Ishikawa (cell line): ENCODE data around the gene IFNGR1.

Experiments used
- CEBPB ChIP-seq: IDR thresholded peaks from 2 replicates; pipeline ENCODE4 v1.6.1; 2012
- CREB1 ChIP-seq: IDR thresholded peaks from 2 replicates; pipeline ENCODE4 v1.6.1; 2012; ENCODE audit warnings: low read depth
- EGR1 ChIP-seq: IDR thresholded peaks from 2 replicates; pipeline ENCODE4 v1.6.1; 2012
- EP300 ChIP-seq: IDR thresholded peaks from 2 replicates; pipeline ENCODE4 v1.6.1; 2012; ENCODE audit warnings: borderline replicate concordance
- FOXM1 ChIP-seq: IDR thresholded peaks from 2 replicates; pipeline ENCODE4 v1.6.1; 2012; ENCODE audit warnings: low read depth, borderline replicate concordance
- NFIC ChIP-seq: IDR thresholded peaks from 2 replicates; pipeline ENCODE4 v1.6.1; 2012
- RAD21 ChIP-seq: IDR thresholded peaks from 2 replicates; pipeline ENCODE4 v1.6.1; 2012; ENCODE audit warnings: low read depth
- TAF1 ChIP-seq: IDR thresholded peaks from 2 replicates; pipeline ENCODE4 v1.6.1; 2012; ENCODE audit warnings: low read depth, mild to moderate bottlenecking
- TCF12 ChIP-seq: IDR thresholded peaks from 2 replicates; pipeline ENCODE4 v1.6.1; 2012; ENCODE audit warnings: low read depth
- TEAD4 ChIP-seq: IDR thresholded peaks from 2 replicates; pipeline ENCODE4 v1.6.1; 2012
- YY1 ChIP-seq: IDR thresholded peaks from 2 replicates; pipeline ENCODE4 v1.6.1; 2012; ENCODE audit warnings: low read depth
- ZBTB7A ChIP-seq: IDR thresholded peaks from 2 replicates; pipeline ENCODE4 v1.6.1; 2012; ENCODE audit warnings: low read depth
- TF ChIP-seq, protein P1 (sequence below): IDR thresholded peaks from 2 replicates; pipeline ENCODE4 v1.6.1; 2012; ENCODE audit warnings: low read depth, mild to moderate bottlenecking
- TF ChIP-seq, protein P2 (sequence below): IDR thresholded peaks from 2 replicates; pipeline ENCODE4 v1.6.1; 2012
- TF ChIP-seq, protein P3 (sequence below): IDR thresholded peaks from 2 replicates; pipeline ENCODE4 v1.6.1; 2012

The IFNGR1 gene

DNA sequence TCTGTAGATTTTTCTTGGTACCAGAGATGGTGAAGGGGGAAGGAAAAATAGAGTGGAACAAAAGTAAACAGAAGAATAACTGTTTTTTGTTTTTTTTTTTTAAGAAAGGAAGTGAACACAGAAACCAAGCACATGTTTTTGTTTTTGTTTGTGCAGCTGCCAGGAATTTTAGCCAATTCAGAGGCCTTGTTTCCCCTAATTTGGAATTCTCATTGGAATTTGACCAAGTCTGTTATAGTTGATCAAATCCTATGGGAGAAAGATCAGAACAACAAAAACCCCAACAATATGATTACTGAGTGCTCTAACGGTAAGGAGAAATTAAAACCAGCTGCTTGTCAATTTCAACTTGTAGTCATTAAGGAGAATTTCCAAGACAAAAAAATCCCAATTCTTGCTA, 27.5 kb downstream of the IFNGR1 start:
- TF ChIP-seq, protein P1, sequence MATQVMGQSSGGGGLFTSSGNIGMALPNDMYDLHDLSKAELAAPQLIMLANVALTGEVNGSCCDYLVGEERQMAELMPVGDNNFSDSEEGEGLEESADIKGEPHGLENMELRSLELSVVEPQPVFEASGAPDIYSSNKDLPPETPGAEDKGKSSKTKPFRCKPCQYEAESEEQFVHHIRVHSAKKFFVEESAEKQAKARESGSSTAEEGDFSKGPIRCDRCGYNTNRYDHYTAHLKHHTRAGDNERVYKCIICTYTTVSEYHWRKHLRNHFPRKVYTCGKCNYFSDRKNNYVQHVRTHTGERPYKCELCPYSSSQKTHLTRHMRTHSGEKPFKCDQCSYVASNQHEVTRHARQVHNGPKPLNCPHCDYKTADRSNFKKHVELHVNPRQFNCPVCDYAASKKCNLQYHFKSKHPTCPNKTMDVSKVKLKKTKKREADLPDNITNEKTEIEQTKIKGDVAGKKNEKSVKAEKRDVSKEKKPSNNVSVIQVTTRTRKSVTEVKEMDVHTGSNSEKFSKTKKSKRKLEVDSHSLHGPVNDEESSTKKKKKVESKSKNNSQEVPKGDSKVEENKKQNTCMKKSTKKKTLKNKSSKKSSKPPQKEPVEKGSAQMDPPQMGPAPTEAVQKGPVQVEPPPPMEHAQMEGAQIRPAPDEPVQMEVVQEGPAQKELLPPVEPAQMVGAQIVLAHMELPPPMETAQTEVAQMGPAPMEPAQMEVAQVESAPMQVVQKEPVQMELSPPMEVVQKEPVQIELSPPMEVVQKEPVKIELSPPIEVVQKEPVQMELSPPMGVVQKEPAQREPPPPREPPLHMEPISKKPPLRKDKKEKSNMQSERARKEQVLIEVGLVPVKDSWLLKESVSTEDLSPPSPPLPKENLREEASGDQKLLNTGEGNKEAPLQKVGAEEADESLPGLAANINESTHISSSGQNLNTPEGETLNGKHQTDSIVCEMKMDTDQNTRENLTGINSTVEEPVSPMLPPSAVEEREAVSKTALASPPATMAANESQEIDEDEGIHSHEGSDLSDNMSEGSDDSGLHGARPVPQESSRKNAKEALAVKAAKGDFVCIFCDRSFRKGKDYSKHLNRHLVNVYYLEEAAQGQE: no peak
- TF ChIP-seq NFIC: no peak
- TF ChIP-seq, protein P2, sequence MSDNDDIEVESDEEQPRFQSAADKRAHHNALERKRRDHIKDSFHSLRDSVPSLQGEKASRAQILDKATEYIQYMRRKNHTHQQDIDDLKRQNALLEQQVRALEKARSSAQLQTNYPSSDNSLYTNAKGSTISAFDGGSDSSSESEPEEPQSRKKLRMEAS: no peak
- no peak for TF ChIP-seq FOXM1
- no peak for TF ChIP-seq CREB1
- no peak for TF ChIP-seq ZBTB7A
- TF ChIP-seq TCF12: no peak
- TF ChIP-seq TEAD4: no peak
- TF ChIP-seq TAF1: no peak
- no peak for TF ChIP-seq CEBPB
- TF ChIP-seq, protein P3, sequence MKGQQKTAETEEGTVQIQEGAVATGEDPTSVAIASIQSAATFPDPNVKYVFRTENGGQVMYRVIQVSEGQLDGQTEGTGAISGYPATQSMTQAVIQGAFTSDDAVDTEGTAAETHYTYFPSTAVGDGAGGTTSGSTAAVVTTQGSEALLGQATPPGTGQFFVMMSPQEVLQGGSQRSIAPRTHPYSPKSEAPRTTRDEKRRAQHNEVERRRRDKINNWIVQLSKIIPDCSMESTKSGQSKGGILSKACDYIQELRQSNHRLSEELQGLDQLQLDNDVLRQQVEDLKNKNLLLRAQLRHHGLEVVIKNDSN: no peak
- TF ChIP-seq YY1: no peak
- TF ChIP-seq EP300: no peak
- no peak for TF ChIP-seq EGR1

DNA sequence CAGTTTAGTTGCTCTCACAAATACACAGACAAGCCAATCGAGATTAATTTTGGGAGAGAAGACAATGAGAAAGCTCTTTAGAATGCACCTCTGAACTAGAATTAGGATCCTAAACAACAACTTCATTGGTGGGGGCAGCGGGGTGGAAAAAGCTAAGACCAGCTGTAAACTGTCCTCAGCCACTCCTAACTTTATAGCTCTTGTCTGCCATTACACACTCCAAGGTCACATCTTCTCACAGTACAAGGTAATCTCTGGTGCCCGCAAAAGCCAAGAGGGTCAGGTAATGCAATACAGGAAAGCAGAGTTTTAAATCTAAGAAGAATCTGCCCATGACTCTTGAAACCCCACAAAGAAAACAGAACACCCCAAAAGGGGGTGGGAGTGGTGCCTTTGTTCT, 27.9 kb downstream of the IFNGR1 start:
- TF ChIP-seq, protein P3: no peak
- TF ChIP-seq TEAD4 (no peak), EP300 (no peak), CREB1 (no peak), ZBTB7A (no peak), TAF1 (no peak), CEBPB (no peak), YY1 (no peak), TCF12 (no peak), FOXM1 (no peak)
- TF ChIP-seq, protein P2: no peak
- TF ChIP-seq, protein P1: no peak

DNA sequence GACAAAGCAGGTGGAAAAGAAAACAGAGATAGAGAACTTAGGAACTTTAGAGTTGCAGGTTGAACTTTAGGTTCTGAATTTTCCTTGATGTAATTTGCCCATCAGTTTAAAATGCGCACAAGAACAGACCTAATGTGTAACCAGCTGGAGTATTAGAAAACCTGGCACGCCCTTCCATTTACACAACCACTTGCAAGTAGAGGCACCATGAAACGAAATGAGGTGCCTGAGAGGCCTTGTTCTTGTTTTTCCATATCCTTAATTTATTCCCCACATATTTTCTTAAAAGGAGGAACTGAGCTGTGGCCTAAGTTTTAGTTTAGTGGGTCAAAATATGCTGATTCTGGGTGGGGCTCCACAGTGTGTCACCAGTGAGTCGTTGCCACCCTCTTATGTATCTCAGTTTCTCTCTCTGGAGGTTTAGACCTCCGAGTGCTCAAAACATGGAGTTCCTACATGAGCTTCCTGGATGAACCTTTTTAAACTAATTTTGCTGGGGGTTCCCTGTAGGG, 28.5 kb downstream of the IFNGR1 start:
- TF ChIP-seq, protein P1: no peak
- TF ChIP-seq FOXM1: no peak
- no peak for TF ChIP-seq NFIC
- TF ChIP-seq, protein P2: no peak
- TF ChIP-seq CREB1: no peak
- no peak for TF ChIP-seq TCF12
- TF ChIP-seq YY1: no peak
- no peak for TF ChIP-seq TEAD4
- TF ChIP-seq ZBTB7A: no peak
- TF ChIP-seq RAD21: no peak
- no peak for TF ChIP-seq CEBPB
- TF ChIP-seq, protein P3: no peak
- TF ChIP-seq EP300: no peak
- no peak for TF ChIP-seq TAF1
- no peak for TF ChIP-seq EGR1

DNA sequence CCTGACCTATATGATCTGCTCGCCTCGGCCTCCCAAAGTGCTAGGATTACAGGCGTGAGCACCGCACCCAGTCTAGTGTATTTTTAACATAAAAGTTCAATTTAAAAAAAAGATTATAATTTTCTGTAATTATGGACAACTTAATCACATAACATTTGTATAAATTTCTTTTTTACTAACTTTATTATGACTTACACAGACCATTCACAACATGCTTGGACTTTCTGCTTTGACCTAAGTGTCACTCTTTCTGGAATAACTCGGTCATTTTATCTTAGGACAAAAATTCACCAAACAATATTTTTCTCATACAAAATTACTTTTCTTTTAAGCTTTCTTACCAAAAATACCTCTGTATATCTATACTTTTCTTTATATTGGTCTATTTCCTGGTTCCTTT, 30.3 kb downstream of the IFNGR1 start:
- TF ChIP-seq TEAD4 (no peak), CREB1 (no peak), EP300 (no peak), TCF12 (no peak), NFIC (no peak), EGR1 (no peak)
